SK-N-SH (cell line): ENCODE results near the gene WWC1.

Source experiments
- MAX ChIP-seq: IDR thresholded peaks from 2 replicates; pipeline ENCODE4 v1.4.0; 2012; ENCODE audit warnings: low read depth
- TF ChIP-seq, protein P1 (sequence below): fragments of 200-600 bp; sonication (generic); IDR thresholded peaks from 2 replicates; pipeline ENCODE4 v1.6.1; 2017; ENCODE audit warnings: antibody characterized with exemption, mild to moderate bottlenecking, moderate library complexity

DNA sequence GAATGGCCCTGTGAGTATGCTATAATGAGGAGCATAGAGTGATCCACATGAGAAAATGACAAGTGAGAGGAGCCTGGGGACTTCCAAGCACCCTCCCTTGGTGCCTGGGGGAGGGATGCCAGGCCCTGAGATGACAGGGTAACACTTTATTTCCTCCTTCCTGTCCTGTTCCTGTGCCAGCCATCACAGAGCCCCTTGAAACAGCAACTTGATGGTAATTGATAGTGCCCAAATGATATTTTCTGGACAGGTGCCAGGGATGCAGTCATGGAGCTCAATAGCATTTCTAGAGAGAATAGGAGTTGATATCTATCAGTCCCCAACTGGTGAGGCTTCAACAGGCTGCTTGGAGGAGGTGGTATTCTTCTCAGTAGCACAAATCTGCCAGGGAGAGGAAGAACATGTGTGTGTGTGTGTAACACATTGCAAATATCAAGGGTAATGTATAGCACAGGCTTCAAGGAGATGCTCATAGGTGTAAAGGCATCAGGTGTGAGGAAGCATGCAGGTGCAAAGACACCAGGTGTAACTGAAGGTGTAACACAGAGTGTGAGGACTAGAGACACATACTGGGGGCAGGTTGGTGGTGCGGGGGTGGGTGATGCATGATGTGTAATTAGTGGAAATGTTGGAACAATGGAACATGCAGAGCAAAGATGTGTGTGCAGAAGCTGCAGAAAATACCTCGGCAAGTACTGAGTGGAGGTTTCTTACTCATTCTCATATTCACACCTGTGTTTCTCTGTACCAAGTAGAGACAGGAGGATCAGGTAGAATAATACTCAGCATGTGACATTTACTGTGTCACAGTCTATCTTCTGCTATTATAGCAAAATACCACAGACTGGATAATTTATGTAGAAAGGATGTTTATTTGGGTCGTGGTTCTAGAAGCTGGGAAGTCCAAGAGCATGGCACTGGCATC, 18.1 kb upstream of the WWC1 start:
- TF ChIP-seq MAX: no peak
- TF ChIP-seq, protein P1, sequence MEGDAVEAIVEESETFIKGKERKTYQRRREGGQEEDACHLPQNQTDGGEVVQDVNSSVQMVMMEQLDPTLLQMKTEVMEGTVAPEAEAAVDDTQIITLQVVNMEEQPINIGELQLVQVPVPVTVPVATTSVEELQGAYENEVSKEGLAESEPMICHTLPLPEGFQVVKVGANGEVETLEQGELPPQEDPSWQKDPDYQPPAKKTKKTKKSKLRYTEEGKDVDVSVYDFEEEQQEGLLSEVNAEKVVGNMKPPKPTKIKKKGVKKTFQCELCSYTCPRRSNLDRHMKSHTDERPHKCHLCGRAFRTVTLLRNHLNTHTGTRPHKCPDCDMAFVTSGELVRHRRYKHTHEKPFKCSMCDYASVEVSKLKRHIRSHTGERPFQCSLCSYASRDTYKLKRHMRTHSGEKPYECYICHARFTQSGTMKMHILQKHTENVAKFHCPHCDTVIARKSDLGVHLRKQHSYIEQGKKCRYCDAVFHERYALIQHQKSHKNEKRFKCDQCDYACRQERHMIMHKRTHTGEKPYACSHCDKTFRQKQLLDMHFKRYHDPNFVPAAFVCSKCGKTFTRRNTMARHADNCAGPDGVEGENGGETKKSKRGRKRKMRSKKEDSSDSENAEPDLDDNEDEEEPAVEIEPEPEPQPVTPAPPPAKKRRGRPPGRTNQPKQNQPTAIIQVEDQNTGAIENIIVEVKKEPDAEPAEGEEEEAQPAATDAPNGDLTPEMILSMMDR: no peak
